GM12878 (cell line): ENCODE data around the gene NHS. TPM values are rescaled to one million over a fixed set of nuclear protein-coding genes. Genes with fewer than 3 reads are reported as not detected.

Experiments
- ATAC-seq: fragments of 200-7000 bp; cut with Tn5 transposase; 3 replicates; pipeline ENCODE4 v1.9.1; 2020; ENCODE audit warnings: mild to moderate bottlenecking, moderate library complexity
- BruUV-seq: library from RNA; stranded (reverse); fragments of 400-500 nt; replicated peaks from 2 replicates; lab custom pipeline; 2021; lab: Mats Ljungman, UMichigan
- CTCF ChIA-PET: fragments of 300-600 bp; sonication (Branson Sonifier 250); formaldehyde crosslinking; extraction: SDS; loops from one replicate; lab custom pipeline; 2021; ENCODE audit warnings: inconsistent platforms; lab: Yijun Ruan, JAX
- POLR2A ChIA-PET: fragments of 350-600 bp; formaldehyde crosslinking; extraction: SDS; loops from one replicate; lab custom pipeline; 2021; ENCODE audit warnings: inconsistent platforms; lab: Charles Lee
- RAD21 ChIA-PET: fragments of 300-600 bp; sonication (Branson Sonifier 250); formaldehyde crosslinking; loops from one replicate; lab custom pipeline; 2023; ENCODE audit warnings: antibody characterized with exemption; ENCODE audit not compliant: unreplicated experiment; lab: Charles Lee
- SMC1A ChIA-PET: fragments of 300-600 bp; sonication (Branson Sonifier 250); formaldehyde crosslinking; loops from one replicate; lab custom pipeline; 2023; ENCODE audit not compliant: unreplicated experiment, uncharacterized antibody; lab: Charles Lee
- DNase-seq: peaks from one replicate; pipeline ENCODE4 v3.0.0-alpha.2; 2011; ENCODE audit warnings: low read depth, low spot score
- FAIRE-seq: peaks from 3 replicates; lab custom pipeline; 2011; peaks lifted over from hg19 to GRCh38; lab: Jason Lieb, UNC
- H2AFZ ChIP-seq: 2 replicates; pipeline ENCODE4 v1.6.0; 2011; ENCODE audit warnings: low read depth, low read length, control low read depth; ENCODE audit not compliant: control insufficient read depth
- H3K27ac ChIP-seq: 2 replicates; pipeline ENCODE4 v1.5.1; 2011; ENCODE audit warnings: control low read depth; ENCODE audit not compliant: control insufficient read depth, insufficient read depth
- H3K27me3 ChIP-seq, 2 experiments: replicated peaks in 1 of 2; 2 replicates each; pipeline versions ENCODE4 v1.6.0 to v1.6.1; 2011; ENCODE audit warnings: low read length in 1 of 2; ENCODE audit not compliant: control insufficient read depth in 2 of 2, insufficient read depth in 2 of 2
- H3K36me3 ChIP-seq, 2 experiments: 2 replicates each; pipeline ENCODE4 v1.5.1; 2011; ENCODE audit warnings: low read length in 1 of 2; ENCODE audit not compliant: control insufficient read depth in 2 of 2, insufficient read depth in 2 of 2
- H3K4me1 ChIP-seq: 2 replicates; pipeline ENCODE4 v1.6.1; 2011; ENCODE audit warnings: mild to moderate bottlenecking, low read length, moderate library complexity, mixed read lengths; ENCODE audit not compliant: control insufficient read depth, insufficient read depth
- H3K4me2 ChIP-seq: 2 replicates; pipeline ENCODE4 v1.6.0; 2011; ENCODE audit warnings: control low read depth; ENCODE audit not compliant: control insufficient read depth, insufficient read depth
- H3K4me3 ChIP-seq: fragments of 200-600 bp; sonication (generic); 2 replicates; pipeline ENCODE4 v1.5.1; 2016
- H3K79me2 ChIP-seq: 2 replicates; pipeline ENCODE4 v1.6.0; 2011; ENCODE audit warnings: low read length; ENCODE audit not compliant: control insufficient read depth, insufficient read depth
- H3K9ac ChIP-seq: 2 replicates; pipeline ENCODE4 v1.8.0; 2011; ENCODE audit warnings: low read length, control low read depth, mixed read lengths; ENCODE audit not compliant: control insufficient read depth, insufficient read depth
- H3K9me3 ChIP-seq: replicated peaks from 3 replicates; pipeline ENCODE4 v1.5.1; 2011; ENCODE audit warnings: mild to moderate bottlenecking, low read length; ENCODE audit not compliant: control insufficient read depth, insufficient read depth
- H4K20me1 ChIP-seq: 2 replicates; pipeline ENCODE4 v1.6.0; 2011; ENCODE audit not compliant: control insufficient read depth, insufficient read depth
- CBFB ChIP-seq: IDR thresholded peaks from 2 replicates; pipeline ENCODE4 v1.6.1; 2016; ENCODE audit warnings: antibody characterized with exemption, low read depth
- CBX5 ChIP-seq: sonication (generic); IDR thresholded peaks from 2 replicates; pipeline ENCODE4 v1.6.1; 2016; ENCODE audit warnings: low read depth, moderate library complexity, mild to moderate bottlenecking, inconsistent platforms
- CHD2 ChIP-seq: IDR thresholded peaks from 2 replicates; pipeline ENCODE4 v1.6.1; 2011; ENCODE audit warnings: low read depth, low read length, improper control_type of control experiment, borderline replicate concordance
- CHD4 ChIP-seq: fragments of 200-600 bp; sonication (generic); IDR thresholded peaks from 2 replicates; pipeline ENCODE4 v1.6.1; 2016; ENCODE audit warnings: mild to moderate bottlenecking
- HSF1 ChIP-seq: fragments of 150-350 bp; IDR thresholded peaks from 2 replicates; pipeline ENCODE4 v1.6.1; 2014; ENCODE audit warnings: mild to moderate bottlenecking, low read depth, low read length
- JUND ChIP-seq: IDR thresholded peaks from 2 replicates; pipeline ENCODE4 v1.6.1; 2012; ENCODE audit warnings: low read depth, mild to moderate bottlenecking, low read length, improper control_type of control experiment, moderate library complexity
- LARP7 ChIP-seq: fragments of 450-650 bp; IDR thresholded peaks from 2 replicates; pipeline ENCODE4 v1.6.1; 2017; ENCODE audit warnings: mild to moderate bottlenecking
- MEF2B ChIP-seq: fragments of 450-650 bp; IDR thresholded peaks from 2 replicates; pipeline ENCODE4 v1.6.1; 2018; ENCODE audit warnings: mild to moderate bottlenecking, moderate library complexity; ENCODE audit not compliant: partially characterized antibody, poor library complexity, severe bottlenecking
- NKRF ChIP-seq: fragments of 450-650 bp; conservative IDR thresholded peaks from 2 replicates; pipeline ENCODE4 v1.6.1; 2017; ENCODE audit warnings: mild to moderate bottlenecking, moderate library complexity
- PBX3 ChIP-seq: IDR thresholded peaks from 2 replicates; pipeline ENCODE4 v1.6.1; 2011; ENCODE audit warnings: mild to moderate bottlenecking, low read depth, low read length, moderate library complexity; ENCODE audit not compliant: insufficient replicate concordance
- PKNOX1 ChIP-seq: fragments of 450-650 bp; IDR thresholded peaks from 2 replicates; pipeline ENCODE4 v1.6.1; 2016; ENCODE audit warnings: mild to moderate bottlenecking
- SIN3A ChIP-seq: IDR thresholded peaks from 2 replicates; pipeline ENCODE4 v1.6.1; 2012; ENCODE audit warnings: low read depth, low read length, improper control_type of control experiment
- SMAD5 ChIP-seq: IDR thresholded peaks from 2 replicates; pipeline ENCODE4 v1.6.1; 2016; ENCODE audit warnings: antibody characterized with exemption, low read depth
- TCF7 ChIP-seq: IDR thresholded peaks from 2 replicates; pipeline ENCODE4 v1.6.1; 2014; ENCODE audit warnings: antibody characterized with exemption, borderline replicate concordance
- WRNIP1 ChIP-seq: IDR thresholded peaks from 2 replicates; pipeline ENCODE4 v1.6.1; 2011; ENCODE audit warnings: low read depth, low read length, improper control_type of control experiment, borderline replicate concordance
- ZBTB33 ChIP-seq: fragments of 450-650 bp; IDR thresholded peaks from 2 replicates; pipeline ENCODE4 v1.6.1; 2017; ENCODE audit warnings: mild to moderate bottlenecking
- ZNF207 ChIP-seq: fragments of 450-650 bp; IDR thresholded peaks from 2 replicates; pipeline ENCODE4 v1.6.1; 2014; ENCODE audit warnings: antibody characterized with exemption, mild to moderate bottlenecking, borderline replicate concordance
- ZNF622 ChIP-seq: fragments of 450-650 bp; IDR thresholded peaks from 2 replicates; pipeline ENCODE4 v1.6.1; 2017; ENCODE audit warnings: mild to moderate bottlenecking, inconsistent platforms
- WGBS: methylation state at CpG from one replicate; pipeline ENCODE4 v1.1.6; 2016; ENCODE audit warnings: low lambda C conversion rate; ENCODE audit not compliant: insufficient replicate concordance, insufficient coverage; ENCODE audit errors: missing lambda C conversion rate; 5-methylcytosine and 5-hydroxymethylcytosine counted together
- in situ Hi-C: fragments of 300-500 bp; cut with MboI; formaldehyde crosslinking; loops from 9 replicates; pipeline ENCODE4 v1.14.3; 2018; ENCODE audit warnings: mixed read lengths
- intact Hi-C: fragments of 100-400 bp; cut with micrococcal nuclease; formaldehyde crosslinking; loops from one replicate; pipeline ENCODE4 v1.14.2; 2022; ENCODE audit not compliant: unreplicated experiment
- polyA plus RNA-seq, 11 experiments: library from polyadenylated mRNA; depleted of rRNA in 4 of 11; unstranded in 6 of 11; stranded (reverse) in 5 of 11; fragments of >200 nt; fragmentation: Nextera tagmentation in 4 of 11; fragmentation: Illumina TruSeq in 1 of 11; extraction: Ambion mirVana in 4 of 11; extraction: Trizol in 1 of 11; gene quantifications; 1 replicate in 1 of 11; 2 replicates in 10 of 11; pipeline versions ENCODE4 v1.2.1 to v1.2.3, GENCODE V29; 2011 to 2016; ENCODE audit warnings: inconsistent platforms in 2 of 11, missing spikeins in 2 of 11, low read depth in 1 of 11
- total RNA-seq, 4 experiments: library from RNA; depleted of rRNA in 3 of 4; stranded (reverse); fragments of >200 nt in 3 of 4; fragmentation: Illumina TruSeq in 1 of 4; extraction: Trizol in 1 of 4; gene quantifications; 2 replicates each; pipeline versions ENCODE4 v1.2.1 to v1.2.3, GENCODE V29; 2013 to 2021

Gene NHS
- total and polyA plus RNA-seq, 10 of the 15 experiments (the other 5 are each of a cell fraction or from before 2014, with no cell fraction given) = under 0.01 to 0.07 (median 0.03) TPM; not detected in 7

- no peak for TF ChIP-seq PBX3
- TF ChIP-seq CBFB = no peak
- TF ChIP-seq CBX5 = no peak
- no peak for TF ChIP-seq ZBTB33
- TF ChIP-seq HSF1 = no peak
- TF ChIP-seq CHD2 = no peak
- no peak for TF ChIP-seq WRNIP1
- no peak for TF ChIP-seq TCF7
- TF ChIP-seq SIN3A = no peak
These were observed 15.4 kb downstream of the NHS start (continued) for GRCh38 chrX:17390419-17390850.

- intact Hi-C loops (no loop called here), in situ Hi-C loops (no loop called here)
- no peak overlapping the region for H3K27ac ChIP-seq
- no peaks in the 10 kb centered on the region for H3K9me3 ChIP-seq
- ATAC-seq = no peak
- ChIA-PET SMC1A (no interaction called here), RAD21 (no interaction called here), CTCF (no interaction called here), POLR2A (no interaction called here)
- no peaks in the 10 kb centered on the region for H3K79me2 ChIP-seq
- no peak for FAIRE-seq
- H3K9ac ChIP-seq = no peak overlapping the region
- H2AFZ ChIP-seq = no peak overlapping the region
- H3K36me3 ChIP-seq = no peaks in the 10 kb centered on the region
- DNase-seq = no peak
- no peak overlapping the region for H3K4me2 ChIP-seq
- H4K20me1 ChIP-seq = no peaks in the 10 kb centered on the region
- 0% methylated on average over 1 of the region's 1 CpG for WGBS
- no peak overlapping the region for H3K4me3 ChIP-seq
- no peaks in the 10 kb centered on the region for H3K27me3 ChIP-seq
- no peaks in the 10 kb centered on the region for H3K4me1 ChIP-seq
- no TSS peak for BruUV-seq
- TF ChIP-seq PKNOX1 (no peak), CHD4 (no peak), NKRF (no peak), JUND (no peak), SMAD5 (no peak), LARP7 (no peak), ZNF622 (no peak), ZNF207 (no peak), MEF2B (no peak), SIN3A (no peak)
These were observed 20.2 kb downstream of the NHS start for GRCh38 chrX:17395154-17395553.
